ENCODE results near the gene S1PR3.
A peak's percentile ranks its signal among the peaks of the same experiment; 100 is the strongest.

Gene S1PR3

GRCh38 chr9:88987661-88988060 is 3.6 kb upstream of the S1PR3 start:
- Histone ChIP-seq H3K27ac (ENCODE audit: low read depth, low read length) (no peak overlapping the region), H3K4me3 (ENCODE audit: low read length) (no peak overlapping the region), H3K9ac (ENCODE audit: low read length) (no peak overlapping the region), H3K4me1 (ENCODE audit: control insufficient read depth, insufficient read depth, low read length) (peaks cover 7% of the 10 kb centered on the region), H3K27me3 (ENCODE audit: control insufficient read depth, insufficient read depth, low read length) (peaks cover 4% of the 10 kb centered on the region), H3K36me3 (ENCODE audit: control insufficient read depth, insufficient read depth, low read length) (no peaks in the 10 kb centered on the region)

GRCh38 chr9:88988796-88989641 is 2.2 kb upstream of the S1PR3 start:
- Histone ChIP-seq H3K27ac (ENCODE audit: low read depth, low read length) (no peak overlapping the region), H3K4me1 (ENCODE audit: control insufficient read depth, insufficient read depth, low read length) (peaks cover 16% of the 10 kb centered on the region), H3K9ac (ENCODE audit: low read length) (no peak overlapping the region), H3K4me3 (ENCODE audit: low read length) (no peak overlapping the region), H3K27me3 (ENCODE audit: control insufficient read depth, insufficient read depth, low read length) (peaks cover 4% of the 10 kb centered on the region), H3K36me3 (ENCODE audit: control insufficient read depth, insufficient read depth, low read length) (no peaks in the 10 kb centered on the region)

GRCh38 chr9:88990041-88990728 is 1.1 kb upstream of the S1PR3 start:
- Histone ChIP-seq H3K27me3 (ENCODE audit: control insufficient read depth, insufficient read depth, low read length) (peaks cover 4% of the 10 kb centered on the region), H3K36me3 (ENCODE audit: control insufficient read depth, insufficient read depth, low read length) (no peaks in the 10 kb centered on the region), H3K4me1 (ENCODE audit: control insufficient read depth, insufficient read depth, low read length) (peaks cover 26% of the 10 kb centered on the region), H3K27ac (ENCODE audit: low read depth, low read length) (no peak overlapping the region), H3K4me3 (ENCODE audit: low read length) (no peak overlapping the region), H3K9ac (ENCODE audit: low read length) (no peak overlapping the region)

- H3K4me3 ChIP-seq (ENCODE audit: low read length): peak overlapping the region; percentile 51
- peak overlapping the region; percentile 65 for H3K27ac ChIP-seq (ENCODE audit: low read depth, low read length)
- H3K9ac ChIP-seq (ENCODE audit: low read length): no peak overlapping the region
- peaks cover 4% of the 10 kb centered on the region for H3K27me3 ChIP-seq (ENCODE audit: control insufficient read depth, insufficient read depth, low read length)
- H3K4me1 ChIP-seq (ENCODE audit: control insufficient read depth, insufficient read depth, low read length): peaks cover 27% of the 10 kb centered on the region
- no peaks in the 10 kb centered on the region for H3K36me3 ChIP-seq (ENCODE audit: control insufficient read depth, insufficient read depth, low read length)
These were observed 571 bp upstream of the S1PR3 start for GRCh38 chr9:88990729-88991065.

GRCh38 chr9:88992556-88992955 is 1.3 kb downstream of the S1PR3 start:
- Histone ChIP-seq H3K9ac (ENCODE audit: low read length) (no peak overlapping the region), H3K27ac (ENCODE audit: low read depth, low read length) (no peak overlapping the region), H3K36me3 (ENCODE audit: control insufficient read depth, insufficient read depth, low read length) (no peaks in the 10 kb centered on the region), H3K4me3 (ENCODE audit: low read length) (peak overlapping the region; percentile 82), H3K27me3 (ENCODE audit: control insufficient read depth, insufficient read depth, low read length) (peaks cover 4% of the 10 kb centered on the region), H3K4me1 (ENCODE audit: control insufficient read depth, insufficient read depth, low read length) (peaks cover 31% of the 10 kb centered on the region)

- H3K36me3 ChIP-seq (ENCODE audit: control insufficient read depth, insufficient read depth, low read length): no peaks in the 10 kb centered on the region
- no peak overlapping the region for H3K27ac ChIP-seq (ENCODE audit: low read depth, low read length)
- no peak overlapping the region for H3K9ac ChIP-seq (ENCODE audit: low read length)
- H3K4me1 ChIP-seq (ENCODE audit: control insufficient read depth, insufficient read depth, low read length): peaks cover 34% of the 10 kb centered on the region
- H3K4me3 ChIP-seq (ENCODE audit: low read length): peak overlapping the region; percentile 82
- peaks cover 4% of the 10 kb centered on the region for H3K27me3 ChIP-seq (ENCODE audit: control insufficient read depth, insufficient read depth, low read length)
These were observed 2.1 kb downstream of the S1PR3 start for GRCh38 chr9:88993327-88993726.

GRCh38 chr9:88993871-88994460 is 2.7 kb downstream of the S1PR3 start:
- H3K36me3 ChIP-seq (ENCODE audit: control insufficient read depth, insufficient read depth, low read length): no peaks in the 10 kb centered on the region
- peaks cover 4% of the 10 kb centered on the region for H3K27me3 ChIP-seq (ENCODE audit: control insufficient read depth, insufficient read depth, low read length)
- H3K4me1 ChIP-seq (ENCODE audit: control insufficient read depth, insufficient read depth, low read length): peaks cover 40% of the 10 kb centered on the region
- H3K9ac ChIP-seq (ENCODE audit: low read length): no peak overlapping the region
- peak overlapping the region; percentile 52 for H3K4me3 ChIP-seq (ENCODE audit: low read length)
- peak overlapping the region; percentile 1 for H3K27ac ChIP-seq (ENCODE audit: low read depth, low read length)

GRCh38 chr9:88994469-88995199 is 3.4 kb downstream of the S1PR3 start:
- no peak overlapping the region for H3K9ac ChIP-seq (ENCODE audit: low read length)

GRCh38 chr9:88995200-88995577 is 3.9 kb downstream of the S1PR3 start:
- H3K36me3 ChIP-seq (ENCODE audit: control insufficient read depth, insufficient read depth, low read length): no peaks in the 10 kb centered on the region
- H3K4me1 ChIP-seq (ENCODE audit: control insufficient read depth, insufficient read depth, low read length): peaks cover 43% of the 10 kb centered on the region
- H3K27ac ChIP-seq (ENCODE audit: low read depth, low read length): no peak overlapping the region
- H3K9ac ChIP-seq (ENCODE audit: low read length): no peak overlapping the region
- peaks cover 4% of the 10 kb centered on the region for H3K27me3 ChIP-seq (ENCODE audit: control insufficient read depth, insufficient read depth, low read length)
- H3K4me3 ChIP-seq (ENCODE audit: low read length): no peak overlapping the region

More at GRCh38 chr9:88994469-88995199, 3.4 kb downstream of the S1PR3 start:
- Histone ChIP-seq H3K4me1 (ENCODE audit: control insufficient read depth, insufficient read depth, low read length) (peaks cover 43% of the 10 kb centered on the region), H3K27ac (ENCODE audit: low read depth, low read length) (peak overlapping the region; percentile 1), H3K4me3 (ENCODE audit: low read length) (peak overlapping the region; percentile 52), H3K36me3 (ENCODE audit: control insufficient read depth, insufficient read depth, low read length) (no peaks in the 10 kb centered on the region), H3K27me3 (ENCODE audit: control insufficient read depth, insufficient read depth, low read length) (peaks cover 4% of the 10 kb centered on the region)

- H3K27ac ChIP-seq (ENCODE audit: low read depth, low read length): no peak overlapping the region
- H3K36me3 ChIP-seq (ENCODE audit: control insufficient read depth, insufficient read depth, low read length): no peaks in the 10 kb centered on the region
- H3K4me3 ChIP-seq (ENCODE audit: low read length): no peak overlapping the region
- peaks cover 4% of the 10 kb centered on the region for H3K27me3 ChIP-seq (ENCODE audit: control insufficient read depth, insufficient read depth, low read length)
- H3K4me1 ChIP-seq (ENCODE audit: control insufficient read depth, insufficient read depth, low read length): peaks cover 44% of the 10 kb centered on the region
- H3K9ac ChIP-seq (ENCODE audit: low read length): no peak overlapping the region
These were observed 4.4 kb downstream of the S1PR3 start for GRCh38 chr9:88995627-88996026.

GRCh38 chr9:88996046-88996920 is 5.0 kb downstream of the S1PR3 start:
- Histone ChIP-seq H3K27ac (ENCODE audit: low read depth, low read length) (no peak overlapping the region), H3K27me3 (ENCODE audit: control insufficient read depth, insufficient read depth, low read length) (peaks cover 4% of the 10 kb centered on the region), H3K4me1 (ENCODE audit: control insufficient read depth, insufficient read depth, low read length) (peaks cover 49% of the 10 kb centered on the region), H3K36me3 (ENCODE audit: control insufficient read depth, insufficient read depth, low read length) (no peaks in the 10 kb centered on the region), H3K4me3 (ENCODE audit: low read length) (no peak overlapping the region), H3K9ac (ENCODE audit: low read length) (no peak overlapping the region)
